HG02759 (cell line): ENCODE data around the gene PVR.

Experiments used
- ATAC-seq: cut with Tn5 transposase; IDR thresholded peaks from one replicate; pipeline ENCODE4 v1.9.1; 2021; ENCODE audit warnings: mild to moderate bottlenecking, moderate library complexity; ENCODE audit not compliant: unreplicated experiment

Gene PVR

GRCh38 chr19:44642377-44642776 lies 1.3 kb upstream of the PVR start:
- no peak for ATAC-seq

- ATAC-seq, result no peak
These were observed 799 bp downstream of the PVR start for GRCh38 chr19:44644402-44645016.

GRCh38 chr19:44645407-44646048 lies 1.8 kb downstream of the PVR start:
- ATAC-seq, result no peak

GRCh38 chr19:44646049-44646416 lies 2.3 kb downstream of the PVR start:
- ATAC-seq, result no peak

GRCh38 chr19:44647144-44647543 lies 3.4 kb downstream of the PVR start:
- no peak for ATAC-seq

- no peak for ATAC-seq
These were observed 5.0 kb downstream of the PVR start for GRCh38 chr19:44648631-44649251.

GRCh38 chr19:44649578-44650145 lies 6.0 kb downstream of the PVR start:
- no peak for ATAC-seq

GRCh38 chr19:44653343-44653742 lies 9.6 kb downstream of the PVR start:
- ATAC-seq, result no peak

GRCh38 chr19:44653977-44654774 lies 10.5 kb downstream of the PVR start:
- peak; percentile 87 for ATAC-seq

GRCh38 chr19:44657211-44657921 lies 13.7 kb downstream of the PVR start:
- ATAC-seq, result peak; percentile 45

- no peak for ATAC-seq
These were observed 14.5 kb downstream of the PVR start for GRCh38 chr19:44658069-44658733.

GRCh38 chr19:44660081-44660480 lies 16.4 kb downstream of the PVR start:
- ATAC-seq, result no peak

GRCh38 chr19:44661205-44661604 lies 17.5 kb downstream of the PVR start:
- ATAC-seq, result no peak

GRCh38 chr19:44661904-44662303 lies 18.2 kb downstream of the PVR start:
- no peak for ATAC-seq

- ATAC-seq, result no peak
These were observed 19.1 kb downstream of the PVR start for GRCh38 chr19:44662691-44663385.

- ATAC-seq, result no peak
These were observed 20.3 kb downstream of the PVR start for GRCh38 chr19:44663996-44664395.

GRCh38 chr19:44664976-44665375 lies 21.3 kb downstream of the PVR start:
- no peak for ATAC-seq

- ATAC-seq, result no peak
These were observed 23.3 kb downstream of the PVR start for GRCh38 chr19:44666852-44667556.
